ENCODE results near the gene MRPL12.

DNA sequence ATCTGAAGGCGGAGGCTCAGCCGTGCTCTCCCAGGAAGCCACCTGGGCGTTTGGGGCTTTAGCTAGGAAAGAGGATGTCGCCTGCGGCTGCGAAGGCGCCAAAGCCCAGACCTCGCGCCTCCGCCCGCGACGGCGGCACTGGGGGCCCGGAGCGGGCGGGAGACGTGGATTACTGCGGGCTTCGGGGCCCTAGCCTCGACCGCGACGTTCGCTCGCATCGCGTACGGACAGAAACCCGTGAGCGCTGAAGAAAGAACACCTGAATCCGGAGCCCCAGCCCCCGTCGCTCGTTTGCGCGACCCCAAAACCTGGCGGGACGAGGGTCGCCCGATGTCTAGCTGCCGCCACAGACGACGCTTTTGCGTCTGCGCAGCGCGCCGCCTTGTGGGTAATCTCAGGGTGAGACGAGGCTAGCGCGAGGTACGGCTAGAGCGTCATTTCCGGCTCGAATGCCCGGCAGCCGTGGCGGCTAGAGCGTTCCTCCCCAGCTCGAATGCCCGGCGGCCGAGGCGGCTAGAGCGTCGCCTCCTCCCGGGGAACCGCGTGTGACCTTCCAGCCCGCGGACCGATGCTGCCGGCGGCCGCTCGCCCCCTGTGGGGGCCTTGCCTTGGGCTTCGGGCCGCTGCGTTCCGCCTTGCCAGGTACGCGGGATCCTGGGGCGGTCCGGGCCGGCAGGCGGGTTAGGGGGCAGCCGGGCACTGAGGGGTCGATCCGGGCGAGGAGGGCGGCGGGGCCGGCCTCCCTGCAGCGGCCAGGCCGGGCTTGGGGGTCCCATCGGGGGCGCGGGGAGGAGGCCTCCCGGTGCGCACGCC lies at the start of gene MRPL12:
- TF ChIP-seq GATA2 (IDR thresholded peaks at IDR 0.05; ENCODE audit: low read depth, low read length) (no peak), GATA3 (IDR thresholded peaks at IDR 0.05; ENCODE audit: low read depth, low read length) (no peak)
